Spinal cord (tissue), 10 donors: ENCODE results near the gene SETD1A. TPM values are rescaled to one million over a fixed set of nuclear protein-coding genes. Genes with fewer than 3 reads are reported as not detected.

Experiments
- DNase-seq, 6 donors: peaks; one replicate each; pipeline versions ENCODE4 v3.0.0 to v3.0.0-alpha.2; 2013 to 2015; ENCODE audit warnings: low spot score in 6 of 6, low read depth in 4 of 6
- H3K27ac ChIP-seq: one replicate; pipeline ENCODE4 v1.5.1; 2013; ENCODE audit warnings: low read depth, low read length, control low read depth
- H3K27me3 ChIP-seq: one replicate; pipeline ENCODE4 v1.6.1; 2013; ENCODE audit warnings: low read length; ENCODE audit not compliant: control insufficient read depth, insufficient read depth
- H3K36me3 ChIP-seq: one replicate; pipeline ENCODE4 v1.6.1; 2013; ENCODE audit warnings: low read length; ENCODE audit not compliant: control insufficient read depth, insufficient read depth
- H3K4me1 ChIP-seq: one replicate; pipeline ENCODE4 v1.6.1; 2013; ENCODE audit warnings: low read length; ENCODE audit not compliant: control insufficient read depth, insufficient read depth
- H3K4me3 ChIP-seq: one replicate; pipeline ENCODE4 v1.5.1; 2013; ENCODE audit warnings: low read depth, low read length, control low read depth
- H3K9me3 ChIP-seq: one replicate; pipeline ENCODE4 v1.6.1; 2013; ENCODE audit warnings: low read length; ENCODE audit not compliant: control insufficient read depth, insufficient read depth
- WGBS: methylation state at CpG from one replicate; pipeline ENCODE4 v1.1.5; 2013; ENCODE audit warnings: missing lambda C conversion rate; ENCODE audit not compliant: insufficient coverage; 5-methylcytosine and 5-hydroxymethylcytosine counted together
- polyA plus RNA-seq, 2 donors: library from polyadenylated mRNA; unstranded; fragments of 120-200 nt; gene quantifications; one replicate each; pipeline ENCODE4 v1.2.1, GENCODE V29; 2013; ENCODE audit not compliant: insufficient read length in 2 of 2
- small RNA-seq: library from RNA; depleted of rRNA; stranded (forward); fragments of <200 nt; gene quantifications from one replicate; pipeline ENCODE3, GENCODE V24; 2014; ENCODE audit warnings: low replicate concordance
- total RNA-seq, 2 donors: library from RNA; depleted of rRNA in 1 of 2; stranded (reverse); fragments of 120-200 nt in 1 of 2; fragments of >200 nt in 1 of 2; gene quantifications; one replicate each; pipeline versions ENCODE4 v1.2.3 to v1.2.4, GENCODE V29; 2013 to 2014
- donor health status: healthy.

The SETD1A gene
- total and polyA plus RNA-seq, 4 donors: 2.3 to 17.4 (median 10.8) TPM

DNA sequence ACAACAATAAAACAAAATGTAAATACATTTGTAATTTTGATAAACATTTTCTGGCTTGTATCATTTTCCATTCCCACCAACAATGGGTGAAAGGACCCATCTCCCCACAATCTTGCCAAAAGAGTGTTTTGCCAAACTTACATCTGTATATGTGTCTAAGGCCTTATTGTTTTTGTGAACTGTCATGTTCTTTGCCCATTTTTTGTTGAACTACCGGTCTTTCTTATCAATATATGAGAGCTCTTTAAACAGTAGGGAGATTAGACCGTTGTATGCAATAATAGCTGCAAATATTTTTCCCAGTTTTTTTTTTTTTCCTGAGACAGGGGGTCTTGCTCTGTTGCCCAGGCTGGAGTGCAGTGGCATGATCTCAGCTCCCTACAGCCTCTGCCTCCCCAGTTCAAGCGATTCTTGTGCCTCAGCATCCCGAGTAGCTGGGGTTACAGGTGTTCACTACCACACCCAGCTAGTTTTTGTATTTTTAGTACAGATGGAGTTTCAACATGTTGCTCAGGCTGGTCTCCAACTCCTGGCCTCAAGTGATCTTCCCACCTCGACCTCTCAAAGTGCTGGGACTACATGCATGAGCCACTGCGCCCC lies 66.2 kb downstream of the SETD1A start:
- no CpG with 5 or more reads among the region's 6 CpGs for WGBS
- H3K36me3 ChIP-seq: no peaks in the 10 kb centered on the region
- no peaks in the 10 kb centered on the region for H3K27me3 ChIP-seq
- H3K9me3 ChIP-seq: no peaks in the 10 kb centered on the region
- DNase-seq: no peak
- no peak overlapping the region for H3K27ac ChIP-seq
- no peak overlapping the region for H3K4me3 ChIP-seq
- no peaks in the 10 kb centered on the region for H3K4me1 ChIP-seq

DNA sequence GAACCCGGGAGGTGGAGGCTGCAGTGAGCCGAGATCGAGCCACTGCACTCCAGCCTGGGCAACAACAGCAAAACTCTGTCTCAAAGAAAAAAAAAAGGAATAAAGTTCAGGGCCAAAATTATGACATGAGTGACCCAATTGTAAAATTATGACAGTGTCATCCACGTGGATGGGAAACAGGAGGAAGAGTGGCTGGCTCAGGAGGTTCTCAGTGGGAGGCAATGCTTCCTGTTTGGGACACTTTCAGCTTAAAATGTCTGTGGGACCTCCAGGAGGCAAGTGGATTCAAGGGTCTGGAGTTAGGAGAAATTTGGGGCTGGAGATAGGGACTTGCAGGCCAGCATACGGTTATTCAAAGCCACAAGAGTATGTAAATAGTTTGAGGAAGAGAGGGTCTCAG lies 67.8 kb downstream of the SETD1A start:
- Histone ChIP-seq H3K4me1 (no peaks in the 10 kb centered on the region), H3K36me3 (no peaks in the 10 kb centered on the region), H3K27me3 (no peaks in the 10 kb centered on the region), H3K4me3 (no peak overlapping the region), H3K27ac (no peak overlapping the region), H3K9me3 (no peaks in the 10 kb centered on the region)
- DNase-seq: no peak
- WGBS: 81% methylated on average over 5 of the region's 5 CpGs

DNA sequence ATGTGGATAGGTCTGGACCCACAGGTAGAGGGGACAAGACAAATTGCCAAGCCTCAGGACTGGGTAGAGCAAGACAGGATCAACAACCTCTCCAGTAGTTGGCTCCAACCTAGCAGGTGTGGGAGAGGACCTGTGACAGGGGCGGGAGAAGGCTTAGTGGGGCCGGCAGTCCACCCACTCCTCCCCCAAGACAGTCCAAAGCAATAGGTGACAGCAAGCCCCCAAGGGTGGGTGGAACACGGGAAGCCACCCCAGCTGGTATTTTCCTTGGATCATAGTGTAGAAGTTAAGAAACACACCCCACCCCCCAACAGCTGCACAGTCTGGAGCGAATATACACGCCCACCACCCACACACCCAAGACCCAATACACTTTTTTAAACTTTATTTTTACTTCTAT lies 71.7 kb downstream of the SETD1A start:
- Histone ChIP-seq H3K4me3 (no peak overlapping the region), H3K9me3 (no peaks in the 10 kb centered on the region), H3K36me3 (peaks cover 4% of the 10 kb centered on the region), H3K27ac (no peak overlapping the region), H3K27me3 (no peaks in the 10 kb centered on the region), H3K4me1 (peaks cover 9% of the 10 kb centered on the region)
- DNase-seq: no peak
- WGBS: 100% methylated on average over 1 of the region's 5 CpGs

DNA sequence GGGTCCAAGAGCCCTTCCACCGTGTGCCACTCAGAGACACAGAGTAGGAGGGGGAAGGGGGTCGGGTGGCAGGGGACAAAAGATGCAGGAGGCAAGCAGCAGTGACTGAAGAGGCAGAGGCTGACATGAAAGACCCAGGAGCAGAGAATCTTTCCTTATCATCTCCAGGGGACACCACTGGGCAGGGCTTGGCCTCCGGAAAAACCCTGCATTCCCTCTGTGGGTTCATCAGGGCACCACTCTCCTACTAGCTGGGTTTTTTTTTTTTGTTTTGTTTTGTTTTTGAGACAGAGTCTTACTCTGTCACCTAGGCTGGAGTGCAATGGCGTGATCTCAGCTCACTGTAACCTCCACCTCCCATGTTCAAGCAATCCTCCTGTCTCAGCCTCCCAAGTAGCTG lies 73.7 kb downstream of the SETD1A start:
- H3K27ac ChIP-seq: no peak overlapping the region

DNA sequence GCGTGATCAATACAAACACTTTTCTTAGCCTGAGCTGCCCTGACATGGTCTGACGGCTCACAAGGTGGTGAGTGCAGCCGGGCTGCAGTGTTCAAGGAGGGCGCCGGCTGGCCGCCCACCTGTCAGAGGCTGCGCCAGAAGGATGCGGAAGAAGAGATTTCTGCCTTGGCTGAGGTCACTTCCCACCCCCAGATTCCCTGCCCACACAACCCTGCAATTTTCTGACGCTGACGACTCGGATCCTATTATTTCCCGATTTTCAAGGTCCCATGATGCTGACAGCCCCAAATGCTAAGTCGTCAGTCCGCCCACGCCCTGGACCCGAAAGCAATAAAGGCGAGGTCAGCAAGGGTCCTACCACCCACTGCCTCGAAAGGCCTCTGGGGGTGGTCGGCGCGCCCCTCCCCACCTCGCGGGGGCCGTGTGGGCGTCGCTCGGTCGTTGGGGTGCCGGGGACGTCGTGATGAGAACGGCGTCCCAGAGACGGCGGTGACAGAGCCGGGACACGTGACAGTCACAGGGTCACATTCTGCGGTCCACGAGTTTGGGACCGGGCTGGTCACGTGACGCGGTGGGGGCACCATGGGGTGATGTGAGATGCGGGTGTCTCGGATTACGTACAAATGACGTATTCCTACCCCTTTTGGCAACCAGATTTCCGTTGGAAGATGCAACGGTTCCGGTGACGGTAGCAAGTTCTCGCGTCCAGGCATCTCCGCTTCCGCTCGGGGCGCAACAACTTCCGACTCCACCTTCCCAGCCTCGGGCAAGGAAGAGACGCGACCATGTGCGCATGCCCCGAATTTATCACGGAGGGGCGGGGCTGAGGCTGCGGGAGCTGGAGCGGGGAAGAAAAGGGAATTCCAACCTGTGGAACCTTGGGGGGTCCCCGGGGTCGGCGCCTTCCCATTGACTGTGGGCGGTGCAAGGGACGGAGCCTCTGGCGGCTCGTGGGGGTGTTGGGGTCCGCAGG lies 75.5 kb downstream of the SETD1A start, which contains the start of gene STX4:
Gene STX4 (plus strand): TSS at position 823 of the 973 bp plus-strand sequence. CDS start 248 bp downstream, outside the sequence.
- Histone ChIP-seq H3K4me3 (peak within 1 kb of the TSS; percentile 95), H3K9me3 (no peaks in the 10 kb centered on the region), H3K4me1 (peaks cover 13% of the 10 kb centered on the region), H3K27ac (peak within 1 kb of the TSS; percentile 96), H3K27me3 (no peaks in the 10 kb centered on the region), H3K36me3 (peaks cover 24% of the 10 kb centered on the region)
- WGBS: under 1% methylated on average over 71 of the region's 75 CpGs
- peak; percentile 94 to 100 (median 96) for DNase-seq

More for the DNA sequence above, 73.7 kb downstream of the SETD1A start:
- Histone ChIP-seq H3K4me1 (peaks cover 13% of the 10 kb centered on the region), H3K4me3 (no peak overlapping the region), H3K36me3 (peaks cover 14% of the 10 kb centered on the region), H3K9me3 (no peaks in the 10 kb centered on the region), H3K27me3 (no peaks in the 10 kb centered on the region)
- DNase-seq: no peak
- WGBS: 59% methylated on average over 2 of the region's 4 CpGs

DNA sequence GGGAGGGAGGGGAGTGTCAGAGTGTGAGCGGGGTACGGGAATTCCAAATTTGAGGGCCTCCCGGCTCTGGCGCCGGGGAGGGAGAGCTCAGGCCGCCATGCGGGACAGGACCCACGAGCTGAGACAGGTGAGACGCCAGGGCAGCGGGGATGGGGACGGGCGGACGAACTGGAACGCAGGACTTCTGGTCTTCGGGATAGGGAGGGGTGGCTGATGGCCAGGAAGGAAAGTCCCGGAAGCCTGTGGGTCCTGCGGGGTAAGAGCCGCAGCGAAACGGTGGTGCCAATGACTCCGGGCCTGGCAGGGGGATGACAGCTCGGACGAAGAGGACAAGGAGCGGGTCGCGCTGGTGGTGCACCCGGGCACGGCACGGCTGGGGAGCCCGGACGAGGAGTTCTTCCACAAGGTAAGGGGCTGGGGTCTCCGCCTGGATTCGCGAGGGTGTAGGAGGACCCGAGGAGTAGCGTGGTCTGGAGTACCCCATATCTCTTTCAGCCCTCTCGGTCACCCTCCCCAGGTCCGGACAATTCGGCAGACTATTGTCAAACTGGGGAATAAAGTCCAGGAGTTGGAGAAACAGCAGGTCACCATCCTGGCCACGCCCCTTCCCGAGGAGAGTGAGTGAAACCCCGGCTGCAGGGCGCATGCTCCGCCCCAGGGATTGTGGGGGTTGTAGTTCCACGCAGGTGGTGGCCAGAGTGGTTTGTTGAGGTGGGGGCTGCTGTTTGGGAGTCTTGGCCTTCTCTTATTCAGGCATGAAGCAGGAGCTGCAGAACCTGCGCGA lies 76.3 kb downstream of the SETD1A start:
- Histone ChIP-seq H3K4me1 (peaks cover 21% of the 10 kb centered on the region), H3K36me3 (peaks cover 33% of the 10 kb centered on the region), H3K27me3 (no peaks in the 10 kb centered on the region), H3K9me3 (no peaks in the 10 kb centered on the region), H3K4me3 (peak overlapping the region; percentile 95), H3K27ac (peak overlapping the region; percentile 96)
- 0% methylated on average over 46 of the region's 47 CpGs for WGBS
- DNase-seq: peak in 5 of 6 donors; percentile 62 to 96 (median 80)

Small RNA genes within 50 kb of the gene (small RNA-seq; reads per million reads assigned to genes)
- gene AC135048.1: not detected

Other genes with a start within 250 kb of the SETD1A start
- 10 to 100 TPM; 16.2 to 24.4 TPM for gene PHKG2, start 209.3 kb upstream of the SETD1A start, total RNA-seq
- gene PHKG2, start 209.3 kb upstream of the SETD1A start, polyA plus RNA-seq: 10 to 100 TPM; 41.2 to 53.9 TPM
- 10 to 100 TPM in 1 of 2 donors, 1 to 10 TPM in 1; 3.3 to 11.2 TPM for gene CFAP119, start 195.7 kb upstream of the SETD1A start, total RNA-seq
- 10 to 100 TPM; 16.0 to 19.1 TPM for gene CFAP119, start 195.7 kb upstream of the SETD1A start, polyA plus RNA-seq
- 100 to 1,000 TPM in 1 of 2 donors, 10 to 100 TPM in 1; 70.7 to 101 TPM for gene RNF40, start 195.4 kb upstream of the SETD1A start, total RNA-seq
- 100 to 1,000 TPM; 128 to 132 TPM for gene RNF40, start 195.4 kb upstream of the SETD1A start, polyA plus RNA-seq
- 10 to 100 TPM in 1 of 2 donors, 1 to 10 TPM in 1; 7.8 to 24.2 TPM for gene ZNF629, start 170.5 kb upstream of the SETD1A start, total RNA-seq
- gene ZNF629, start 170.5 kb upstream of the SETD1A start, polyA plus RNA-seq: 10 to 100 TPM; 26.5 to 27.4 TPM
- gene BCL7C, start 63.7 kb upstream of the SETD1A start, total RNA-seq: 10 to 100 TPM; 27.0 to 71.7 TPM
- gene BCL7C, start 63.7 kb upstream of the SETD1A start, polyA plus RNA-seq: 10 to 100 TPM; 39.7 to 48.2 TPM
- 1 to 10 TPM in 1 of 2 donors, under 1 TPM in 1; 0.79 to 2.1 TPM for gene CTF1, start 61.1 kb upstream of the SETD1A start, total RNA-seq
- gene CTF1, start 61.1 kb upstream of the SETD1A start, polyA plus RNA-seq: 1 to 10 TPM; 4.0 to 6.1 TPM
- gene FBXL19, start 34.2 kb upstream of the SETD1A start, total RNA-seq: 10 to 100 TPM; 15.8 to 23.9 TPM
- 10 to 100 TPM; 86.4 to 90.1 TPM for gene FBXL19, start 34.2 kb upstream of the SETD1A start, polyA plus RNA-seq
- gene ORAI3, start 8.7 kb upstream of the SETD1A start, total RNA-seq: 10 to 100 TPM; 10.4 to 28.0 TPM
- gene ORAI3, start 8.7 kb upstream of the SETD1A start, polyA plus RNA-seq: 10 to 100 TPM; 13.9 to 15.5 TPM
- 10 to 100 TPM in 1 of 2 donors, 1 to 10 TPM in 1; 9.2 to 14.7 TPM for gene HSD3B7, start 27.5 kb downstream of the SETD1A start, total RNA-seq
- 1 to 10 TPM; 5.7 to 7.6 TPM for gene HSD3B7, start 27.5 kb downstream of the SETD1A start, polyA plus RNA-seq
- 10 to 100 TPM; 16.0 to 46.5 TPM for gene STX1B, start 52.9 kb downstream of the SETD1A start, total RNA-seq
- 100 to 1,000 TPM; 116 to 130 TPM for gene STX1B, start 52.9 kb downstream of the SETD1A start, polyA plus RNA-seq
- gene STX4, start 75.8 kb downstream of the SETD1A start, total RNA-seq: 10 to 100 TPM; 28.6 to 45.2 TPM
- gene STX4, start 75.8 kb downstream of the SETD1A start, polyA plus RNA-seq: 10 to 100 TPM; 84.9 to 91.6 TPM
- 1 to 10 TPM; 4.9 to 5.8 TPM for gene ZNF668, start 116.5 kb downstream of the SETD1A start, total RNA-seq
- 10 to 100 TPM; 12.6 TPM for gene ZNF668, start 116.5 kb downstream of the SETD1A start, polyA plus RNA-seq
- 10 to 100 TPM in 1 of 2 donors, 1 to 10 TPM in 1; 5.9 to 14.4 TPM for gene ZNF646, start 116.7 kb downstream of the SETD1A start, total RNA-seq
- 10 to 100 TPM; 11.2 to 11.9 TPM for gene ZNF646, start 116.7 kb downstream of the SETD1A start, polyA plus RNA-seq
- gene PRSS53, start 131.2 kb downstream of the SETD1A start, total RNA-seq: 1 to 10 TPM; 2.0 to 9.8 TPM
- 1 to 10 TPM; 2.5 to 7.1 TPM for gene PRSS53, start 131.2 kb downstream of the SETD1A start, polyA plus RNA-seq
- gene VKORC1, start 137.0 kb downstream of the SETD1A start, total RNA-seq: 100 to 1,000 TPM in 1 of 2 donors, 10 to 100 TPM in 1; 60.0 to 111 TPM
- 100 to 1,000 TPM in 1 of 2 donors, 10 to 100 TPM in 1; 66.5 to 107 TPM for gene VKORC1, start 137.0 kb downstream of the SETD1A start, polyA plus RNA-seq
- gene BCKDK, start 150.6 kb downstream of the SETD1A start, total RNA-seq: 10 to 100 TPM; 13.5 to 25.0 TPM
- 10 to 100 TPM; 49.7 TPM for gene BCKDK, start 150.6 kb downstream of the SETD1A start, polyA plus RNA-seq
- gene KAT8, start 159.9 kb downstream of the SETD1A start, total RNA-seq: 10 to 100 TPM; 38.1 to 81.9 TPM
- 10 to 100 TPM; 54.7 to 69.7 TPM for gene KAT8, start 159.9 kb downstream of the SETD1A start, polyA plus RNA-seq
- under 1 TPM; 0.10 to 0.94 TPM for gene PRSS8, start 178.0 kb downstream of the SETD1A start, total RNA-seq
- 1 to 10 TPM in 1 of 2 donors, under 1 TPM in 1; 0.46 to 1.5 TPM for gene PRSS8, start 178.0 kb downstream of the SETD1A start, polyA plus RNA-seq
- gene PRSS36, start 192.3 kb downstream of the SETD1A start, total RNA-seq: 1 to 10 TPM; 1.4 to 2.8 TPM
- 10 to 100 TPM; 10.5 TPM for gene PRSS36, start 192.3 kb downstream of the SETD1A start, polyA plus RNA-seq
- gene FUS, start 222.4 kb downstream of the SETD1A start, total RNA-seq: 10 to 100 TPM; 49.9 to 59.2 TPM
- gene FUS, start 222.4 kb downstream of the SETD1A start, polyA plus RNA-seq: 100 to 1,000 TPM; 554 to 673 TPM
- gene PYCARD, start 245.0 kb downstream of the SETD1A start, total RNA-seq: 10 to 100 TPM; 10.6 to 14.3 TPM
- gene PYCARD, start 245.0 kb downstream of the SETD1A start, polyA plus RNA-seq: 1 to 10 TPM; 6.8 to 7.6 TPM